K562 (cell line): ENCODE data around the gene ITGB2.

Experiments
- CREB1 ChIP-seq, 2 experiments: sonication (generic) in 1 of 2; formaldehyde crosslinking in 1 of 2; IDR thresholded peaks; 2 replicates each; pipeline versions ENCODE4 v1.6.1 to v1.8.0; 2012 to 2022; ENCODE audit warnings: inconsistent platforms in 1 of 2, mild to moderate bottlenecking in 1 of 2, missing genetic modification reagents in 1 of 2, moderate library complexity in 1 of 2
- CSDE1 ChIP-seq, 2 experiments: fragments of 450-650 bp; IDR thresholded peaks; 2 replicates each; pipeline ENCODE4 v1.6.1; 2016; ENCODE audit warnings: mild to moderate bottlenecking in 1 of 2
- HCFC1 ChIP-seq: IDR thresholded peaks from 2 replicates; pipeline ENCODE4 v1.6.1; 2012; ENCODE audit warnings: low read depth, low read length, improper control_type of control experiment
- HIVEP1 ChIP-seq: fragments of 250-450 bp; sonication (Bioruptor Pico); IDR thresholded peaks from 2 replicates; pipeline ENCODE4 v1.4.0; 2020; ENCODE audit warnings: mild to moderate bottlenecking
- KAT2B ChIP-seq: IDR thresholded peaks from one replicate; pipeline ENCODE4 v1.6.1; 2012; ENCODE audit warnings: low read depth, mild to moderate bottlenecking, control low read depth, inconsistent platforms, low read length, moderate library complexity
- MAFG ChIP-seq: fragments of 450-650 bp; conservative IDR thresholded peaks from 2 replicates; pipeline ENCODE4 v1.6.1; 2016; ENCODE audit warnings: missing genetic modification characterization, missing compliant biosample characterization
- SP2 ChIP-seq: IDR thresholded peaks from 2 replicates; pipeline ENCODE4 v1.6.1; 2011; ENCODE audit warnings: mild to moderate bottlenecking, low read depth, low read length, moderate library complexity; ENCODE audit not compliant: poor library complexity, severe bottlenecking; ENCODE audit errors: extremely low read depth
- STAT5A ChIP-seq: IDR thresholded peaks from 2 replicates; pipeline ENCODE4 v1.6.1; 2012; ENCODE audit warnings: low read length, inconsistent platforms, borderline replicate concordance
- TAF1 ChIP-seq: IDR thresholded peaks from 2 replicates; pipeline ENCODE4 v1.6.1; 2011; ENCODE audit warnings: mild to moderate bottlenecking, low read length, moderate library complexity; ENCODE audit not compliant: insufficient read depth, control insufficient read depth, severe bottlenecking; ENCODE audit errors: extremely low read depth
- TAF15 ChIP-seq: fragments of 200-400 bp; formaldehyde crosslinking; IDR thresholded peaks from 2 replicates; pipeline ENCODE4 v1.6.1; 2017; ENCODE audit warnings: mild to moderate bottlenecking, low read depth, low read length, moderate library complexity
- ZNF561 ChIP-seq: fragments of 450-650 bp; formaldehyde crosslinking; conservative IDR thresholded peaks from 2 replicates; pipeline ENCODE4 v1.4.0; 2020; ENCODE audit warnings: mild to moderate bottlenecking, moderate library complexity
- ZNF778 ChIP-seq: fragments of 450-650 bp; formaldehyde crosslinking; IDR thresholded peaks from 2 replicates; pipeline ENCODE4 v1.4.0; 2020; ENCODE audit warnings: mild to moderate bottlenecking, moderate library complexity
- TF ChIP-seq, protein P1 (sequence below), 3 experiments: IDR thresholded peaks in 2 of 3; conservative IDR thresholded peaks in 1 of 3; 2 replicates each; pipeline ENCODE4 v1.5.1; 2011 to 2012; ENCODE audit warnings: low read length in 3 of 3, mild to moderate bottlenecking in 3 of 3, control low read depth in 2 of 3, improper control_type of control experiment in 1 of 3, inconsistent platforms in 1 of 3, low read depth in 1 of 3, mixed read lengths in 1 of 3, moderate library complexity in 1 of 3; ENCODE audit not compliant: insufficient read depth in 2 of 3

DNA sequence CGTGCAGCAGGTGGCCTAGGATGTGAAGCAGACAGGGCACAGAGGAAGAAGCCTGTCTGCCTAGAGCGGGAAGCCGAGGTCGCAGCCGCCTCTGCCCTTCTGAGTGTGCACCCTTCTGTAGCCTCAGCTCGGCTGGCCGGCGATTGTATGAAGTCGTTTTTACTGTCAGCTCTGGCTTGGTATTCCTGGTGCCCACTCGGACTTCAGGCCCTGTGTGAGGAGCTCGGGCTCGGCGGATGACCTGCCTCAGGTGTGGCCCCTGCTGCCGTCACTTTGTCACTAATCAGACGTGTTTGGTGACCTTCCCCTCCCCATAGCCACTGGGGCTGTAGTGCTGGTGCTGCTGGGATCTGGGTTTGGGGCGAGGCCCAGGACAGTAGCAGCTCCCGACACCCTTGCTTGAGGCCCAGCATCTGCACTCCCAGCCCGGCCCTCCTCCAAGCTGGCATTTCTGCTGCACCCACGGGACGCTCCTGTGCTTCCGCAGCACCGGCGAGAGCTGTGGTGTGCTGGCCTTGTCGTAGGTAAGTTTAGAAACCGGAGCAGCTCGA lies 37.3 kb upstream of the ITGB2 start:
- TF ChIP-seq HCFC1: no peak
- no peak for TF ChIP-seq SP2
- no peak for TF ChIP-seq MAFG (tag)
- TF ChIP-seq, protein P1, sequence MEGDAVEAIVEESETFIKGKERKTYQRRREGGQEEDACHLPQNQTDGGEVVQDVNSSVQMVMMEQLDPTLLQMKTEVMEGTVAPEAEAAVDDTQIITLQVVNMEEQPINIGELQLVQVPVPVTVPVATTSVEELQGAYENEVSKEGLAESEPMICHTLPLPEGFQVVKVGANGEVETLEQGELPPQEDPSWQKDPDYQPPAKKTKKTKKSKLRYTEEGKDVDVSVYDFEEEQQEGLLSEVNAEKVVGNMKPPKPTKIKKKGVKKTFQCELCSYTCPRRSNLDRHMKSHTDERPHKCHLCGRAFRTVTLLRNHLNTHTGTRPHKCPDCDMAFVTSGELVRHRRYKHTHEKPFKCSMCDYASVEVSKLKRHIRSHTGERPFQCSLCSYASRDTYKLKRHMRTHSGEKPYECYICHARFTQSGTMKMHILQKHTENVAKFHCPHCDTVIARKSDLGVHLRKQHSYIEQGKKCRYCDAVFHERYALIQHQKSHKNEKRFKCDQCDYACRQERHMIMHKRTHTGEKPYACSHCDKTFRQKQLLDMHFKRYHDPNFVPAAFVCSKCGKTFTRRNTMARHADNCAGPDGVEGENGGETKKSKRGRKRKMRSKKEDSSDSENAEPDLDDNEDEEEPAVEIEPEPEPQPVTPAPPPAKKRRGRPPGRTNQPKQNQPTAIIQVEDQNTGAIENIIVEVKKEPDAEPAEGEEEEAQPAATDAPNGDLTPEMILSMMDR (IDR thresholded peaks at IDR 0.05 in 2 of 3, conservative IDR thresholded peaks at IDR 0.05 in 1 of 3; ENCODE audit: insufficient read depth in 2 of 3, low read depth in 1 of 3, low read length in 3 of 3): no peak
- no peak for TF ChIP-seq ZNF561 (CRISPR knock-in tag)
- TF ChIP-seq TAF1: no peak
- no peak for TF ChIP-seq CREB1 (IDR thresholded peaks at IDR 0.05)
- no peak for TF ChIP-seq CREB1 (CRISPR knock-in tag; IDR thresholded peaks at IDR 0.05)
- no peak for TF ChIP-seq ZNF778 (CRISPR knock-in tag)
- no peak for TF ChIP-seq HIVEP1
- no peak for TF ChIP-seq KAT2B
- no peak for TF ChIP-seq TAF15
- no peak for TF ChIP-seq CSDE1 (IDR thresholded peaks at IDR 0.05)
- TF ChIP-seq STAT5A: no peak
